HPDE6-E6E7 (cell line): ENCODE measurements around the gene BDH1.

Experiments
- DNase-seq: peaks from one replicate; pipeline ENCODE4 v3.0.0; 2011; ENCODE audit warnings: missing footprints; ENCODE audit errors: extremely low spot score

Gene BDH1

DNA sequence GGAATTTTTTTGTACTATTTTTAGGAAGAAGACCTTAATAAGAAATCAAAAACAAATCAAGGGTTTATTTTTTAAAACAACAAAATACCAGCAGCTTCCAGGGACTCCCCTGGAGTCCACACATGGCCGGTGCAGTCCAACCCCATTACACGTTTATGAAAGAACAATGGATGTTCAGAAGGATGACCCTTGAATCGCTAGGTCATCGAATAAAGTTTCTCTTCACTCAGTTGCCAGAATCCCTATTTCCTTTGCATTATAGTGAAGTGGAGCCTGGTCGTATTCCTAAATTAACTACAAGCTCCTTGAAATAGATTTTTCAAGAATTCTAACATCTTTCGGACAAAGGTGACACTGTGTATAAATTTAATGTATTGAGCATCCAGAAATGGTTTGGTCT, 95.1 kb downstream of the BDH1 start:
- no peak for DNase-seq

- DNase-seq: no peak
Observed at GRCh38 chr3:197460002-197460401, 95.8 kb downstream of the BDH1 start.
